Hepatocyte (in vitro differentiated cells): ENCODE results near the gene ACSBG1. TPM values are rescaled to one million over a fixed set of nuclear protein-coding genes. Genes with fewer than 3 reads are reported as not detected.

Experiments
- DNase-seq: peaks from one replicate; pipeline ENCODE4 v3.0.0-alpha.2; 2016; ENCODE audit warnings: low spot score
- H2AFZ ChIP-seq: fragments of 200-600 bp; sonication (generic); 2 replicates; pipeline ENCODE4 v1.6.0; 2016; ENCODE audit warnings: antibody characterized with exemption, mild to moderate bottlenecking
- H3K27ac ChIP-seq: fragments of 200-600 bp; sonication (generic); 2 replicates; pipeline ENCODE4 v1.5.1; 2016; ENCODE audit warnings: mild to moderate bottlenecking
- H3K27me3 ChIP-seq: fragments of 200-600 bp; sonication (generic); 2 replicates; pipeline ENCODE4 v1.6.1; 2016
- H3K36me3 ChIP-seq: fragments of 200-600 bp; sonication (generic); replicated peaks from 2 replicates; pipeline ENCODE4 v1.5.1; 2016; ENCODE audit warnings: low read depth; ENCODE audit not compliant: insufficient read depth
- H3K4me1 ChIP-seq: fragments of 200-600 bp; sonication (generic); 2 replicates; pipeline ENCODE4 v1.5.1; 2016; ENCODE audit warnings: mild to moderate bottlenecking, moderate library complexity; ENCODE audit not compliant: insufficient read depth
- H3K4me2 ChIP-seq: fragments of 200-600 bp; sonication (generic); 2 replicates; pipeline ENCODE4 v1.6.0; 2016
- H3K4me3 ChIP-seq: fragments of 200-600 bp; sonication (generic); 2 replicates; pipeline ENCODE4 v1.5.1; 2016; ENCODE audit warnings: mild to moderate bottlenecking
- H3K79me2 ChIP-seq: fragments of 200-600 bp; sonication (generic); 2 replicates; pipeline ENCODE4 v1.6.0; 2017; ENCODE audit warnings: mild to moderate bottlenecking
- H3K9me2 ChIP-seq: fragments of 200-600 bp; sonication (generic); replicated peaks from 2 replicates; pipeline ENCODE4 v1.6.0; 2017; ENCODE audit warnings: mild to moderate bottlenecking; ENCODE audit not compliant: insufficient read depth
- H3K9me3 ChIP-seq: fragments of 200-600 bp; sonication (generic); 2 replicates; pipeline ENCODE4 v1.5.1; 2016; ENCODE audit warnings: low read depth, mild to moderate bottlenecking
- H4K20me1 ChIP-seq: fragments of 200-600 bp; sonication (generic); 2 replicates; pipeline ENCODE4 v1.6.0; 2016; ENCODE audit warnings: mild to moderate bottlenecking; ENCODE audit not compliant: insufficient read depth, poor library complexity, severe bottlenecking
- EZH2 ChIP-seq: fragments of 200-600 bp; sonication (generic); IDR thresholded peaks from 2 replicates; pipeline ENCODE4 v1.6.1; 2016; ENCODE audit warnings: antibody characterized with exemption, mild to moderate bottlenecking, borderline replicate concordance
- EZH2phosphoT487 ChIP-seq: fragments of 200-600 bp; sonication (generic); IDR thresholded peaks from one replicate; pipeline ENCODE4 v1.6.1; 2018; ENCODE audit warnings: antibody characterized with exemption, mild to moderate bottlenecking, low read depth, moderate library complexity; ENCODE audit not compliant: unreplicated experiment, severe bottlenecking
- WGBS: methylation state at CpG from one replicate; pipeline ENCODE4 v1.1.6; 2016; ENCODE audit warnings: low lambda C conversion rate; ENCODE audit errors: missing lambda C conversion rate; 5-methylcytosine and 5-hydroxymethylcytosine counted together
- polyA plus RNA-seq: library from polyadenylated mRNA; unstranded; fragments of >200 nt; fragmentation: Nextera tagmentation; extraction: Ambion mirVana; gene quantifications from 2 replicates; pipeline ENCODE4 v1.2.1, GENCODE V29; 2016
- total RNA-seq: library from RNA; depleted of rRNA; stranded (reverse); fragments of >200 nt; gene quantifications from 2 replicates; pipeline ENCODE4 v1.2.3, GENCODE V29; 2014
- TF ChIP-seq, protein P1 (sequence below): fragments of 200-600 bp; sonication (generic); IDR thresholded peaks from 2 replicates; pipeline ENCODE4 v1.5.1; 2016; ENCODE audit warnings: antibody characterized with exemption, mild to moderate bottlenecking; ENCODE audit not compliant: poor library complexity

The ACSBG1 gene
- total and polyA plus RNA-seq, 2 experiments from 2014 or later: 0.10 to 0.93 TPM

DNA sequence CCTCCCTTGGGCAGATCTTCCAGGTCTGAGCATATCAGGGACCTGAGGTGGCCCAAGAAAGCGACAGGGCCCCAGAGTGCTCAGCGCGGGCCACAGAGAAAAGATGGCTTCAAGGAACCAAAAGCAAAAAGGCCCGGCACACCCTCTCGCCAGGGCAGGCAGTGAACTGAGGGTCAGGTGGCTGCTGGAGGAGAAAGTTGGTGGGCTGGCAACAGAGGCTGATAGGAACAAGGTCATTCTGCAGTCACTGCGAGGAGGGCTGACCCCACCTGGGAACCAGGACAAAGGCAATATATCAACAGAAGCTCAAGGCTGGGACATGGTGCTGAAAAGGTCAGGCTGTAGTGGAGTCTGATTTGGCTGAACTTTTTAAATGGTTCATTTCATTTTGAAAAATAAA lies 2.8 kb upstream of the ACSBG1 start:
- TF ChIP-seq, protein P1, sequence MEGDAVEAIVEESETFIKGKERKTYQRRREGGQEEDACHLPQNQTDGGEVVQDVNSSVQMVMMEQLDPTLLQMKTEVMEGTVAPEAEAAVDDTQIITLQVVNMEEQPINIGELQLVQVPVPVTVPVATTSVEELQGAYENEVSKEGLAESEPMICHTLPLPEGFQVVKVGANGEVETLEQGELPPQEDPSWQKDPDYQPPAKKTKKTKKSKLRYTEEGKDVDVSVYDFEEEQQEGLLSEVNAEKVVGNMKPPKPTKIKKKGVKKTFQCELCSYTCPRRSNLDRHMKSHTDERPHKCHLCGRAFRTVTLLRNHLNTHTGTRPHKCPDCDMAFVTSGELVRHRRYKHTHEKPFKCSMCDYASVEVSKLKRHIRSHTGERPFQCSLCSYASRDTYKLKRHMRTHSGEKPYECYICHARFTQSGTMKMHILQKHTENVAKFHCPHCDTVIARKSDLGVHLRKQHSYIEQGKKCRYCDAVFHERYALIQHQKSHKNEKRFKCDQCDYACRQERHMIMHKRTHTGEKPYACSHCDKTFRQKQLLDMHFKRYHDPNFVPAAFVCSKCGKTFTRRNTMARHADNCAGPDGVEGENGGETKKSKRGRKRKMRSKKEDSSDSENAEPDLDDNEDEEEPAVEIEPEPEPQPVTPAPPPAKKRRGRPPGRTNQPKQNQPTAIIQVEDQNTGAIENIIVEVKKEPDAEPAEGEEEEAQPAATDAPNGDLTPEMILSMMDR: no peak
- TF ChIP-seq EZH2phosphoT487 (no peak), EZH2 (no peak)
- Histone ChIP-seq H4K20me1 (no peaks in the 10 kb centered on the region), H3K4me1 (no peaks in the 10 kb centered on the region), H3K79me2 (no peaks in the 10 kb centered on the region), H3K4me3 (no peak overlapping the region), H3K36me3 (no peaks in the 10 kb centered on the region), H2AFZ (no peak overlapping the region), H3K27me3 (no peaks in the 10 kb centered on the region), H3K27ac (no peak overlapping the region), H3K9me2 (no peaks in the 10 kb centered on the region), H3K9me3 (no peaks in the 10 kb centered on the region), H3K4me2 (no peak overlapping the region)
- DNase-seq: no peak
- 85% methylated on average over 6 of the region's 6 CpGs for WGBS

DNA sequence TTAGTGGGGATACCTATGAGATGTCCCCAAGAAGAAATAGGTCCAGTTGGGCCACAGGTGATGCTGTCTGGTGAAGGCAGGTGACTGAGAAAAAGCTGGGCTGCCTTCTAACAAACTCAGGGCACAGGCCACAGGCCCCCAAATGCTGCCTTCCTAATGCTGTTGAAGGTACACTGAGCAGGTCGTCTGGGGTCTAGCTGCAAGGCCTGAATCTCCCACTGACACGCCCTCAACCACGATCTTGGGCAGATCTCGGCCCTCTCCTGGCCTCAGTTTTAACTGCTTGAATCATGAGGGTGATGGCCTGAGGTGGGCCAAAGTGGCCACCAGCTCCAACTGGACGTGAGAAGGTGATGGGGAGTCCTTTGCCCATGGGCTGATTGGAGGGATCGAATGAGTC lies 2.1 kb upstream of the ACSBG1 start:
- TF ChIP-seq EZH2phosphoT487 (no peak), EZH2 (no peak)
- TF ChIP-seq, protein P1: no peak
- no peaks in the 10 kb centered on the region for H3K79me2 ChIP-seq
- H3K36me3 ChIP-seq: no peaks in the 10 kb centered on the region
- H3K27me3 ChIP-seq: no peaks in the 10 kb centered on the region
- H2AFZ ChIP-seq: no peak overlapping the region
- H3K9me3 ChIP-seq: no peaks in the 10 kb centered on the region
- no peaks in the 10 kb centered on the region for H4K20me1 ChIP-seq
- no peak for DNase-seq
- WGBS: 86% methylated on average over 6 of the region's 6 CpGs
- H3K4me1 ChIP-seq: no peaks in the 10 kb centered on the region
- no peak overlapping the region for H3K4me3 ChIP-seq
- no peaks in the 10 kb centered on the region for H3K9me2 ChIP-seq
- no peak overlapping the region for H3K27ac ChIP-seq
- no peak overlapping the region for H3K4me2 ChIP-seq

DNA sequence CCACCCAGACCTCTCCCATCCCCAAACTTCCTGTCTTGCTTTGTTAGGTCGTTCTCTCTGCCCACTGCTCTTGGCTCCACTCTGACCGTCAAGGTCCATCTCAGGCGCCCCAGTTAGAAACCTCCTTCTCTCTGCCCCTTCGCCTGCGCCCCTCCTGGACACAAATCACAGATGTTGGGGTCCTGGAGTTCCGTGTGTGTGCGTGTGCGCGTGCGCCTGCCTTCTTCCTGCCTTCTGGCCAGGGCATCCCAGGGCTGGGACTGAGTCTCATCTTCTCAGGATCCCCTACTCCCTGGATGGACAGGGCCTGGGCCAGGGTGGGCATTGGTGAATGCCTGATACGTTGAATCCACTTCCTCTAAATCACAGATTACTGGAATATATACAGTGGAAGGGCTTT lies 869 bp downstream of the ACSBG1 start:
- no peaks in the 10 kb centered on the region for H3K79me2 ChIP-seq
- no peak for DNase-seq
- H3K4me2 ChIP-seq: no peak overlapping the region
- H3K9me2 ChIP-seq: no peaks in the 10 kb centered on the region
- H3K27me3 ChIP-seq: no peaks in the 10 kb centered on the region
- no peak overlapping the region for H3K27ac ChIP-seq
- H3K36me3 ChIP-seq: no peaks in the 10 kb centered on the region
- no peaks in the 10 kb centered on the region for H3K9me3 ChIP-seq
- H2AFZ ChIP-seq: no peak overlapping the region
- no peaks in the 10 kb centered on the region for H4K20me1 ChIP-seq
- TF ChIP-seq EZH2 (no peak), EZH2phosphoT487 (no peak)
- TF ChIP-seq, protein P1: no peak
- no peak overlapping the region for H3K4me3 ChIP-seq
- no peaks in the 10 kb centered on the region for H3K4me1 ChIP-seq
- whole genome bisulfite sequencing: 85% methylated on average over 11 of the region's 11 CpGs

DNA sequence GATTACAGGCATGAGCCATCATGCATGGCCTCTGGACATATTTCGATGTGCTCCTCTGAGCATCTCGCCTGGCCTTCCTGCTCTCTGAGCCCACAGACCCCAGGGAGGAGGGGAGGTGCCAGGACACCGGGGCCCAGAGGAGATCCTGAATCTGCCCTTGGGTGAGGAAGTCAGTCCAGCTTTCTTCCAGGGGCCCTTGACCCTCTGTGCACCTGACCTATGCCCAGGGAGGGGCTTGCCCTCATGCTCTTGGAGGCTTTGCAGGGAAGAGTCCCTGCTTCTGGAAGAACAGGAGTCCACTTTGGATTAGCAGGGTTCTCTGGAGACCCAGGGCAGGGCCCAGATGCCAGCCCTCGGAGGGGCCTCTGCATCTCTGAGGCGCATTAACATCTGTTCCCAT lies 1.4 kb downstream of the ACSBG1 start:
- H3K9me3 ChIP-seq: no peaks in the 10 kb centered on the region
- no peak overlapping the region for H3K27ac ChIP-seq
- H3K4me2 ChIP-seq: no peak overlapping the region
- 92% methylated on average over 5 of the region's 5 CpGs for WGBS
- TF ChIP-seq, protein P1: no peak
- TF ChIP-seq EZH2phosphoT487 (no peak), EZH2 (no peak)
- H3K4me3 ChIP-seq: no peak overlapping the region
- no peaks in the 10 kb centered on the region for H3K9me2 ChIP-seq
- no peaks in the 10 kb centered on the region for H3K79me2 ChIP-seq
- DNase-seq: no peak
- H3K36me3 ChIP-seq: no peaks in the 10 kb centered on the region
- no peaks in the 10 kb centered on the region for H3K27me3 ChIP-seq
- no peaks in the 10 kb centered on the region for H4K20me1 ChIP-seq
- no peak overlapping the region for H2AFZ ChIP-seq
- H3K4me1 ChIP-seq: no peaks in the 10 kb centered on the region
